Chondrocyte (in vitro differentiated cells): Measurements from ENCODE around the gene IKZF3. TPM values are rescaled to one million over a fixed set of nuclear protein-coding genes. Genes with fewer than 3 reads are reported as not detected.
"Not testable (repeated sequence)": the region's sequence is repeated elsewhere in the genome, so short reads cannot be mapped to it uniquely, and the experiment has no call there.

Source experiments
- DNase-seq: peaks from one replicate; pipeline ENCODE4 v3.0.0; 2021; ENCODE audit warnings: mixed read lengths, low spot score
- H3K27ac Mint-ChIP-seq: one replicate; pipeline ENCODE4 v1.8.0; 2021; ENCODE audit warnings: mild to moderate bottlenecking, moderate library complexity, mixed read lengths; ENCODE audit not compliant: unreplicated experiment
- H3K27me3 Mint-ChIP-seq: 2 replicates; pipeline ENCODE4 v1.8.0; 2021; ENCODE audit warnings: low read depth, mixed read lengths
- H3K36me3 Mint-ChIP-seq: 2 replicates; pipeline ENCODE4 v1.8.0; 2021; ENCODE audit warnings: low read depth, mixed read lengths
- H3K4me1 Mint-ChIP-seq: 2 replicates; pipeline ENCODE4 v1.8.0; 2021; ENCODE audit warnings: low read depth, mild to moderate bottlenecking, mixed read lengths
- H3K4me3 Mint-ChIP-seq: one replicate; pipeline ENCODE4 v1.8.0; 2021; ENCODE audit warnings: mild to moderate bottlenecking, moderate library complexity, mixed read lengths; ENCODE audit not compliant: unreplicated experiment
- H3K9me3 Mint-ChIP-seq: 2 replicates; pipeline ENCODE4 v1.8.0; 2021; ENCODE audit warnings: low read depth, mixed read lengths
- total RNA-seq: library from RNA; stranded (reverse); gene quantifications from 3 replicates; pipeline ENCODE4 v1.2.1, GENCODE V29; 2021
- TF ChIP-seq, protein P1 (sequence below): fragments of 200-600 bp; sonication (generic); IDR thresholded peaks from 2 replicates; pipeline ENCODE4 v1.5.0; 2021; ENCODE audit warnings: antibody characterized with exemption, mild to moderate bottlenecking, moderate library complexity

Gene IKZF3
- total RNA-seq, 1 donor from 2014 or later: not detected

- peaks cover 3% of the 10 kb centered on the region for H3K4me1 Mint-ChIP-seq
- H3K27me3 Mint-ChIP-seq: peaks cover 8% of the 10 kb centered on the region
- no peaks in the 10 kb centered on the region for H3K9me3 Mint-ChIP-seq
- H3K27ac Mint-ChIP-seq: no peak overlapping the region
- H3K36me3 Mint-ChIP-seq: no peaks in the 10 kb centered on the region
- no peak for DNase-seq
- no peak overlapping the region for H3K4me3 Mint-ChIP-seq
- TF ChIP-seq, protein P1, sequence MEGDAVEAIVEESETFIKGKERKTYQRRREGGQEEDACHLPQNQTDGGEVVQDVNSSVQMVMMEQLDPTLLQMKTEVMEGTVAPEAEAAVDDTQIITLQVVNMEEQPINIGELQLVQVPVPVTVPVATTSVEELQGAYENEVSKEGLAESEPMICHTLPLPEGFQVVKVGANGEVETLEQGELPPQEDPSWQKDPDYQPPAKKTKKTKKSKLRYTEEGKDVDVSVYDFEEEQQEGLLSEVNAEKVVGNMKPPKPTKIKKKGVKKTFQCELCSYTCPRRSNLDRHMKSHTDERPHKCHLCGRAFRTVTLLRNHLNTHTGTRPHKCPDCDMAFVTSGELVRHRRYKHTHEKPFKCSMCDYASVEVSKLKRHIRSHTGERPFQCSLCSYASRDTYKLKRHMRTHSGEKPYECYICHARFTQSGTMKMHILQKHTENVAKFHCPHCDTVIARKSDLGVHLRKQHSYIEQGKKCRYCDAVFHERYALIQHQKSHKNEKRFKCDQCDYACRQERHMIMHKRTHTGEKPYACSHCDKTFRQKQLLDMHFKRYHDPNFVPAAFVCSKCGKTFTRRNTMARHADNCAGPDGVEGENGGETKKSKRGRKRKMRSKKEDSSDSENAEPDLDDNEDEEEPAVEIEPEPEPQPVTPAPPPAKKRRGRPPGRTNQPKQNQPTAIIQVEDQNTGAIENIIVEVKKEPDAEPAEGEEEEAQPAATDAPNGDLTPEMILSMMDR: no peak
Measured at GRCh38 chr17:39899215-39899614, 35.1 kb upstream of the IKZF3 start.

- Mint-ChIP-seq H3K4me1 (no peaks in the 10 kb centered on the region), H3K9me3 (no peaks in the 10 kb centered on the region), H3K27me3 (peaks cover 14% of the 10 kb centered on the region), H3K4me3 (no peak overlapping the region), H3K27ac (no peak overlapping the region), H3K36me3 (no peaks in the 10 kb centered on the region)
- no peak for DNase-seq
- TF ChIP-seq, protein P1: no peak
Measured at GRCh38 chr17:39898088-39898487, 34.0 kb upstream of the IKZF3 start.

DNA sequence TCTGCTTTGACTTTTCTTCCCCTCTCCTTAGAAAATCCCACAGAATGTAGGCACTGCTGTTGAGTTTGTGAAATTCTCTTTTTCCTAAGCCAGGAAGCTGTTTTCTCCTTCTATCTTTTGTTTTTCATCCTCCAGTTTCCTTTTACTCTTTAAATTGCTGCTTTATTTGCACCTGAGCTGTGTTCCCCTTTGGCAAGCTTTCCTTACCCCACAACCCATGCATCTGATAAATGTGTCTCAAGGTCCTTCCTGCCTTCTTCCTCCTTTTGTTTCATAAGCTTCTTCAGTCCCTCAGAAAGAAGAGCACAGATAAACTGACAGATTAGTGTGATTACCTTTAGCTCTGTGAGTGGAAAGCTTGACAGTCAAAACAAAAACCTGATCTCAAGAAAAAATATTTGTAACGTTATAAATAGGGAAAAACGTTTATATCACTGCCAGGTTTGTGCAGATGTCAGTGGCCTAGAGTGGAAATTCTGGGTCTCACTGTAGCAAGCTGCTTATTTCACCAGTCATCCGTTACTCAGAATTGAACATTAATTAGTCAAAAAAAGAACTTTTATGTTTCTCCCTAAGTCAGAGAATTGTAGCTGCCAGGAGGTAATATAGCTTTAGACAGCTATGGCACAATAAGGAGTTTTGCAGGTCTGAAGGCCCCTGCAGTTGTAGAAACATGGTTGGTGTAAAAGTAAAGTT, 30.7 kb upstream of the IKZF3 start:
- TF ChIP-seq, protein P1: no peak
- Mint-ChIP-seq H3K27ac (no peak overlapping the region), H3K4me1 (no peaks in the 10 kb centered on the region), H3K27me3 (peaks cover 29% of the 10 kb centered on the region), H3K4me3 (no peak overlapping the region), H3K9me3 (peaks cover 3% of the 10 kb centered on the region), H3K36me3 (peaks cover 1% of the 10 kb centered on the region)
- DNase-seq: no peak

DNA sequence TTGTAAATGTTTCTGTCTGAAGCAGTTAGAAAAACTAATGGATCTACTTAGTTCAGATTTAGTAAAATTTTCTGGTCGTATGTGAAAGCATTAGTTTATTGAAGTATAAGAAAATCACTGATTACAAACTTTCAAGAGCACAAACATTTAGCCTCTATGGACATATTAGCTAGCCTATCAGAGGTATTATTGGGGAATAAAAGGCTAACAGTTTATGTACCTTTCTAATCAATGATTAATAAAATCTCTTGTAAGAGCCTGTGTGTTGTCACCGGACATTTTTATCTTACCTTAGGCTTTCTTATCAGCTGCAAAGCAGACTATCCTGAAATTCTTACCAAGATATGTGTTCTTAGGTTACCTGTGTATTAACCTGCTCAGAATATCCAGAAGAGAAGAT, 25.1 kb upstream of the IKZF3 start:
- H3K27me3 Mint-ChIP-seq: peaks cover 55% of the 10 kb centered on the region
- no peaks in the 10 kb centered on the region for H3K4me1 Mint-ChIP-seq
- peaks cover 1% of the 10 kb centered on the region for H3K36me3 Mint-ChIP-seq
- TF ChIP-seq, protein P1: no peak
- H3K9me3 Mint-ChIP-seq: peaks cover 3% of the 10 kb centered on the region
- H3K27ac Mint-ChIP-seq: no peak overlapping the region
- DNase-seq: no peak
- no peak overlapping the region for H3K4me3 Mint-ChIP-seq

DNA sequence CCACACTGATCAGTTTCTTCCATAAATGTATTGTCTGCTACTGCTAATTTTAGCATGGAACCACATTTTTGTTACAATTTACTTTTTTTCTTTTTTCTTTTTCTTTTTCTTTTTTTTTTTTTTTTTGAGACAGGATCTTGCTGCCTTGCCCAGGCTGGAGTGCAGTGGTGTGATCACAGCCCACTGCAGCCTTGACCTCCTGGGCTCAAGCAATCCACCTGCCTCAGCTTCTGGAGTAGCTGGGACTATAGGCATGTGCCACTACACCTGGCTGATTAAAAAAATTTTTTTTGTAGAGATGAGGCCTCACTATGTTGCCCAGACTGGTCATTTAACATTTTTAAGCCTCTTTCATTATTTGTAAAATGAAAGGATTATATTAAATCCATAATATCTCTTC, 23.0 kb upstream of the IKZF3 start:
- DNase-seq: no peak
- Mint-ChIP-seq H3K4me1 (no peaks in the 10 kb centered on the region), H3K9me3 (peaks cover 3% of the 10 kb centered on the region), H3K36me3 (peaks cover 1% of the 10 kb centered on the region), H3K4me3 (no peak overlapping the region), H3K27ac (no peak overlapping the region), H3K27me3 (peaks cover 50% of the 10 kb centered on the region)
- TF ChIP-seq, protein P1: no peak

GRCh38 chr17:39886102-39886501, 22.0 kb upstream of the IKZF3 start:
- not testable (repeated sequence) for H3K27ac Mint-ChIP-seq

More at GRCh38 chr17:39886102-39886501, 22.0 kb upstream of the IKZF3 start:
- not testable (repeated sequence) for H3K4me1 Mint-ChIP-seq, H3K36me3 Mint-ChIP-seq, H3K9me3 Mint-ChIP-seq, H3K4me3 Mint-ChIP-seq, DNase-seq
- H3K27me3 Mint-ChIP-seq: peaks cover 51% of the 10 kb centered on the region
